ENCODE data around the gene CAB39L. TPM values are rescaled to one million over a fixed set of nuclear protein-coding genes. Genes with fewer than 3 reads are reported as not detected.

Gene CAB39L
- total and polyA plus RNA-seq, 2 experiments from 2014 or later, result 3.3 to 4.4 TPM

DNA sequence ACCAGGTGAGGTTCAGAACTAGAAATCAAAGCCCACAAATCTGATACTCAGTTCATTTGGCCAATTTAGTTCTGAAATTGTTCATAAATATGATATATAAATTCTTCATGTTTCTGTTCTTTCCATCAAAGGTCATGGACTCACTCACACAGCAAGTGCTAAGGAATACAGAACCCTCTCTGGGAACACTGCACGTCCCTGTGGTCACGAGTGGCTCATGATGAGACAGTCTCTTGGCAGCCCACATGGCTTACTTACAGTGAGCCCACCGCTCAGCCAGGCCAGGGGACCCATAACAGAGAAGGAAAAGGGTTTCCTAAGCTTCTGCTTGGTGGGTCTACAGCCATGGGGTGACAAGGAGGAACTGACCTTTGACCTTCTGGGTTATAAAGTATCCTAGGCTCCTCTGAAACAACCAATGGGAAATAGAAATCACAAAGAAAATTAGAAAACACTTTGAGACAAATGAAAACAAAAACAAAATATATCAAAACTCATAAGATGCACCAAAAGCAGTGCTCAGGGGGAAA lies 128.8 kb downstream of the CAB39L start:
- no peaks in the 10 kb centered on the region for H3K9me3 Mint-ChIP-seq
- ATAC-seq (no peak), DNase-seq (ENCODE audit: low spot score) (no peak)
- no peaks in the 10 kb centered on the region for H3K36me3 Mint-ChIP-seq (ENCODE audit: low read depth)
- no peak overlapping the region for H2AFZ ChIP-seq
- no peaks in the 10 kb centered on the region for H3F3A ChIP-seq (replicated peaks; ENCODE audit: low read depth)
- TF ChIP-seq EZH2phosphoT487 (IDR thresholded peaks at IDR 0.05; ENCODE audit: unreplicated experiment) (no peak), CREB1 (CRISPR knock-in tag; IDR thresholded peaks at IDR 0.05; ENCODE audit: low read depth) (no peak), ZNF331 (CRISPR knock-in tag; IDR thresholded peaks at IDR 0.05; ENCODE audit: low read depth) (no peak), STAT1 (IDR thresholded peaks at IDR 0.05; ENCODE audit: unreplicated experiment) (no peak), JUNB (IDR thresholded peaks at IDR 0.05; ENCODE audit: unreplicated experiment) (no peak), EZH2 (IDR thresholded peaks at IDR 0.05; ENCODE audit: low read depth, unreplicated experiment) (no peak), POLR2AphosphoS5 (IDR thresholded peaks at IDR 0.05; ENCODE audit: low read depth) (no peak)
- TF ChIP-seq, protein P1, sequence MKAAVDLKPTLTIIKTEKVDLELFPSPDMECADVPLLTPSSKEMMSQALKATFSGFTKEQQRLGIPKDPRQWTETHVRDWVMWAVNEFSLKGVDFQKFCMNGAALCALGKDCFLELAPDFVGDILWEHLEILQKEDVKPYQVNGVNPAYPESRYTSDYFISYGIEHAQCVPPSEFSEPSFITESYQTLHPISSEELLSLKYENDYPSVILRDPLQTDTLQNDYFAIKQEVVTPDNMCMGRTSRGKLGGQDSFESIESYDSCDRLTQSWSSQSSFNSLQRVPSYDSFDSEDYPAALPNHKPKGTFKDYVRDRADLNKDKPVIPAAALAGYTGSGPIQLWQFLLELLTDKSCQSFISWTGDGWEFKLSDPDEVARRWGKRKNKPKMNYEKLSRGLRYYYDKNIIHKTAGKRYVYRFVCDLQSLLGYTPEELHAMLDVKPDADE (IDR thresholded peaks at IDR 0.05), result no peak
- TF ChIP-seq, protein P2, sequence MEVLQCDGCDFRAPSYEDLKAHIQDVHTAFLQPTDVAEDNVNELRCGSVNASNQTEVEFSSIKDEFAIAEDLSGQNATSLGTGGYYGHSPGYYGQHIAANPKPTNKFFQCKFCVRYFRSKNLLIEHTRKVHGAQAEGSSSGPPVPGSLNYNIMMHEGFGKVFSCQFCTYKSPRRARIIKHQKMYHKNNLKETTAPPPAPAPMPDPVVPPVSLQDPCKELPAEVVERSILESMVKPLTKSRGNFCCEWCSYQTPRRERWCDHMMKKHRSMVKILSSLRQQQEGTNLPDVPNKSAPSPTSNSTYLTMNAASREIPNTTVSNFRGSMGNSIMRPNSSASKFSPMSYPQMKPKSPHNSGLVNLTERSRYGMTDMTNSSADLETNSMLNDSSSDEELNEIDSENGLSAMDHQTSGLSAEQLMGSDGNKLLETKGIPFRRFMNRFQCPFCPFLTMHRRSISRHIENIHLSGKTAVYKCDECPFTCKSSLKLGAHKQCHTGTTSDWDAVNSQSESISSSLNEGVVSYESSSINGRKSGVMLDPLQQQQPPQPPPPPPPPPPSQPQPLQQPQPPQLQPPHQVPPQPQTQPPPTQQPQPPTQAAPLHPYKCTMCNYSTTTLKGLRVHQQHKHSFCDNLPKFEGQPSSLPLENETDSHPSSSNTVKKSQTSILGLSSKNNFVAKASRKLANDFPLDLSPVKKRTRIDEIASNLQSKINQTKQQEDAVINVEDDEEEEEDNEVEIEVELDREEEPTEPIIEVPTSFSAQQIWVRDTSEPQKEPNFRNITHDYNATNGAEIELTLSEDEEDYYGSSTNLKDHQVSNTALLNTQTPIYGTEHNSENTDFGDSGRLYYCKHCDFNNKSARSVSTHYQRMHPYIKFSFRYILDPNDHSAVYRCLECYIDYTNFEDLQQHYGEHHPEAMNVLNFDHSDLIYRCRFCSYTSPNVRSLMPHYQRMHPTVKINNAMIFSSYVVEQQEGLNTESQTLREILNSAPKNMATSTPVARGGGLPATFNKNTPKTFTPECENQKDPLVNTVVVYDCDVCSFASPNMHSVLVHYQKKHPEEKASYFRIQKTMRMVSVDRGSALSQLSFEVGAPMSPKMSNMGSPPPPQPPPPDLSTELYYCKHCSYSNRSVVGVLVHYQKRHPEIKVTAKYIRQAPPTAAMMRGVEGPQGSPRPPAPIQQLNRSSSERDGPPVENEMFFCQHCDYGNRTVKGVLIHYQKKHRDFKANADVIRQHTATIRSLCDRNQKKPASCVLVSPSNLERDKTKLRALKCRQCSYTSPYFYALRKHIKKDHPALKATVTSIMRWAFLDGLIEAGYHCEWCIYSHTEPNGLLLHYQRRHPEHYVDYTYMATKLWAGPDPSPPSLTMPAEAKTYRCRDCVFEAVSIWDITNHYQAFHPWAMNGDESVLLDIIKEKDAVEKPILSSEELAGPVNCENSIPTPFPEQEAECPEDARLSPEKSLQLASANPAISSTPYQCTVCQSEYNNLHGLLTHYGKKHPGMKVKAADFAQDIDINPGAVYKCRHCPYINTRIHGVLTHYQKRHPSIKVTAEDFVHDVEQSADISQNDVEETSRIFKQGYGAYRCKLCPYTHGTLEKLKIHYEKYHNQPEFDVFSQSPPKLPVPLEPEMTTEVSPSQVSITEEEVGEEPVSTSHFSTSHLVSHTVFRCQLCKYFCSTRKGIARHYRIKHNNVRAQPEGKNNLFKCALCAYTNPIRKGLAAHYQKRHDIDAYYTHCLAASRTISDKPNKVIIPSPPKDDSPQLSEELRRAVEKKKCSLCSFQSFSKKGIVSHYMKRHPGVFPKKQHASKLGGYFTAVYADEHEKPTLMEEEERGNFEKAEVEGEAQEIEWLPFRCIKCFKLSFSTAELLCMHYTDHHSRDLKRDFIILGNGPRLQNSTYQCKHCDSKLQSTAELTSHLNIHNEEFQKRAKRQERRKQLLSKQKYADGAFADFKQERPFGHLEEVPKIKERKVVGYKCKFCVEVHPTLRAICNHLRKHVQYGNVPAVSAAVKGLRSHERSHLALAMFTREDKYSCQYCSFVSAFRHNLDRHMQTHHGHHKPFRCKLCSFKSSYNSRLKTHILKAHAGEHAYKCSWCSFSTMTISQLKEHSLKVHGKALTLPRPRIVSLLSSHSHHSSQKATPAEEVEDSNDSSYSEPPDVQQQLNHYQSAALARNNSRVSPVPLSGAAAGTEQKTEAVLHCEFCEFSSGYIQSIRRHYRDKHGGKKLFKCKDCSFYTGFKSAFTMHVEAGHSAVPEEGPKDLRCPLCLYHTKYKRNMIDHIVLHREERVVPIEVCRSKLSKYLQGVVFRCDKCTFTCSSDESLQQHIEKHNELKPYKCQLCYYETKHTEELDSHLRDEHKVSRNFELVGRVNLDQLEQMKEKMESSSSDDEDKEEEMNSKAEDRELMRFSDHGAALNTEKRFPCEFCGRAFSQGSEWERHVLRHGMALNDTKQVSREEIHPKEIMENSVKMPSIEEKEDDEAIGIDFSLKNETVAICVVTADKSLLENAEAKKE (CRISPR knock-in tag; IDR thresholded peaks at IDR 0.05), result no peak
- TF ChIP-seq, protein P3, sequence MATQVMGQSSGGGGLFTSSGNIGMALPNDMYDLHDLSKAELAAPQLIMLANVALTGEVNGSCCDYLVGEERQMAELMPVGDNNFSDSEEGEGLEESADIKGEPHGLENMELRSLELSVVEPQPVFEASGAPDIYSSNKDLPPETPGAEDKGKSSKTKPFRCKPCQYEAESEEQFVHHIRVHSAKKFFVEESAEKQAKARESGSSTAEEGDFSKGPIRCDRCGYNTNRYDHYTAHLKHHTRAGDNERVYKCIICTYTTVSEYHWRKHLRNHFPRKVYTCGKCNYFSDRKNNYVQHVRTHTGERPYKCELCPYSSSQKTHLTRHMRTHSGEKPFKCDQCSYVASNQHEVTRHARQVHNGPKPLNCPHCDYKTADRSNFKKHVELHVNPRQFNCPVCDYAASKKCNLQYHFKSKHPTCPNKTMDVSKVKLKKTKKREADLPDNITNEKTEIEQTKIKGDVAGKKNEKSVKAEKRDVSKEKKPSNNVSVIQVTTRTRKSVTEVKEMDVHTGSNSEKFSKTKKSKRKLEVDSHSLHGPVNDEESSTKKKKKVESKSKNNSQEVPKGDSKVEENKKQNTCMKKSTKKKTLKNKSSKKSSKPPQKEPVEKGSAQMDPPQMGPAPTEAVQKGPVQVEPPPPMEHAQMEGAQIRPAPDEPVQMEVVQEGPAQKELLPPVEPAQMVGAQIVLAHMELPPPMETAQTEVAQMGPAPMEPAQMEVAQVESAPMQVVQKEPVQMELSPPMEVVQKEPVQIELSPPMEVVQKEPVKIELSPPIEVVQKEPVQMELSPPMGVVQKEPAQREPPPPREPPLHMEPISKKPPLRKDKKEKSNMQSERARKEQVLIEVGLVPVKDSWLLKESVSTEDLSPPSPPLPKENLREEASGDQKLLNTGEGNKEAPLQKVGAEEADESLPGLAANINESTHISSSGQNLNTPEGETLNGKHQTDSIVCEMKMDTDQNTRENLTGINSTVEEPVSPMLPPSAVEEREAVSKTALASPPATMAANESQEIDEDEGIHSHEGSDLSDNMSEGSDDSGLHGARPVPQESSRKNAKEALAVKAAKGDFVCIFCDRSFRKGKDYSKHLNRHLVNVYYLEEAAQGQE (IDR thresholded peaks at IDR 0.05; ENCODE audit: unreplicated experiment), result no peak
- TF ChIP-seq, protein P4, sequence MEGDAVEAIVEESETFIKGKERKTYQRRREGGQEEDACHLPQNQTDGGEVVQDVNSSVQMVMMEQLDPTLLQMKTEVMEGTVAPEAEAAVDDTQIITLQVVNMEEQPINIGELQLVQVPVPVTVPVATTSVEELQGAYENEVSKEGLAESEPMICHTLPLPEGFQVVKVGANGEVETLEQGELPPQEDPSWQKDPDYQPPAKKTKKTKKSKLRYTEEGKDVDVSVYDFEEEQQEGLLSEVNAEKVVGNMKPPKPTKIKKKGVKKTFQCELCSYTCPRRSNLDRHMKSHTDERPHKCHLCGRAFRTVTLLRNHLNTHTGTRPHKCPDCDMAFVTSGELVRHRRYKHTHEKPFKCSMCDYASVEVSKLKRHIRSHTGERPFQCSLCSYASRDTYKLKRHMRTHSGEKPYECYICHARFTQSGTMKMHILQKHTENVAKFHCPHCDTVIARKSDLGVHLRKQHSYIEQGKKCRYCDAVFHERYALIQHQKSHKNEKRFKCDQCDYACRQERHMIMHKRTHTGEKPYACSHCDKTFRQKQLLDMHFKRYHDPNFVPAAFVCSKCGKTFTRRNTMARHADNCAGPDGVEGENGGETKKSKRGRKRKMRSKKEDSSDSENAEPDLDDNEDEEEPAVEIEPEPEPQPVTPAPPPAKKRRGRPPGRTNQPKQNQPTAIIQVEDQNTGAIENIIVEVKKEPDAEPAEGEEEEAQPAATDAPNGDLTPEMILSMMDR (conservative IDR thresholded peaks at IDR 0.05; ENCODE audit: low read depth in 2 of 2), result no peak
- H3K27ac ChIP-seq (ENCODE audit: low read depth), result no peak overlapping the region
- H4K20me1 ChIP-seq (replicated peaks; ENCODE audit: insufficient read depth), result no peaks in the 10 kb centered on the region
- no peaks in the 10 kb centered on the region for H3K4me1 ChIP-seq (ENCODE audit: insufficient read depth)
- H3K4me2 ChIP-seq, result no peak overlapping the region
- H3K4me3 ChIP-seq, result no peak overlapping the region
- H3K4me3 Mint-ChIP-seq, result no peak overlapping the region
- H3K79me2 ChIP-seq (replicated peaks; ENCODE audit: insufficient read depth), result no peaks in the 10 kb centered on the region
- H3K27ac Mint-ChIP-seq, result no peak overlapping the region
- H3K27me3 ChIP-seq (ENCODE audit: insufficient read depth), result no peaks in the 10 kb centered on the region
- H3K27me3 Mint-ChIP-seq (ENCODE audit: insufficient read depth, low read depth, poor library complexity), result no peaks in the 10 kb centered on the region
- peaks cover 2% of the 10 kb centered on the region; the same call in 1 of the 3 replicates for H3K4me1 Mint-ChIP-seq
- H3K36me3 ChIP-seq (ENCODE audit: insufficient read depth), result no peaks in the 10 kb centered on the region
- H3K9me2 ChIP-seq (ENCODE audit: insufficient read depth), result no peaks in the 10 kb centered on the region

Data from GM23338 (cell line).